IgD-negative memory B cell (primary cell): ENCODE data around the gene NOP14. TPM values are rescaled to one million over a fixed set of nuclear protein-coding genes. Genes with fewer than 3 reads are reported as not detected.

Experiments
- H3K27ac Mint-ChIP-seq, 3 donors: one replicate each; pipeline ENCODE4 v1.8.0; 2020 to 2022; ENCODE audit warnings: mild to moderate bottlenecking in 3 of 3, mixed read lengths in 3 of 3, moderate library complexity in 1 of 3
- H3K27me3 Mint-ChIP-seq: one replicate; pipeline ENCODE4 v1.8.0; 2021; ENCODE audit warnings: mixed read lengths
- H3K36me3 Mint-ChIP-seq: one replicate; pipeline ENCODE4 v1.8.0; 2020; ENCODE audit warnings: mild to moderate bottlenecking, mixed read lengths
- H3K4me1 Mint-ChIP-seq, 3 donors: one replicate each; pipeline ENCODE4 v1.8.0; 2020 to 2022; ENCODE audit warnings: mixed read lengths in 3 of 3, mild to moderate bottlenecking in 1 of 3
- H3K4me3 Mint-ChIP-seq, 4 donors: one replicate each; pipeline ENCODE4 v1.8.0; 2020 to 2022; ENCODE audit warnings: mild to moderate bottlenecking in 4 of 4, mixed read lengths in 4 of 4, moderate library complexity in 3 of 4
- H3K9me3 Mint-ChIP-seq, 3 donors: one replicate each; pipeline ENCODE4 v1.8.0; 2020 to 2021; ENCODE audit warnings: mixed read lengths in 3 of 3, mild to moderate bottlenecking in 1 of 3
- polyA plus RNA-seq: library from polyadenylated mRNA; unstranded; fragments of 300-500 nt; fragmentation: Illumina TruSeq; gene quantifications from one replicate; pipeline ENCODE4 v1.2.3, GENCODE V29; 2021

The NOP14 gene
- polyA plus RNA-seq, 1 donor from 2014 or later, result 18.9 TPM

- no peaks in the 10 kb centered on the region for H3K27me3 Mint-ChIP-seq
- peaks cover 38 to 41% (median 40%) of the 10 kb centered on the region in 3 donors for H3K4me1 Mint-ChIP-seq
- no peaks in the 10 kb centered on the region for H3K9me3 Mint-ChIP-seq
- peak overlapping the region; percentile 79 to 97 (median 89) for H3K4me3 Mint-ChIP-seq
- peak overlapping the region; percentile 92 to 98 (median 94) for H3K27ac Mint-ChIP-seq
- peaks cover 2% of the 10 kb centered on the region for H3K36me3 Mint-ChIP-seq
Measured at GRCh38 chr4:2934077-2934812, 29.0 kb downstream of the NOP14 start.

- H3K4me1 Mint-ChIP-seq, result peaks cover 32 to 45% (median 41%) of the 10 kb centered on the region in 3 donors
- H3K9me3 Mint-ChIP-seq, result no peaks in the 10 kb centered on the region
- H3K36me3 Mint-ChIP-seq, result peaks cover 6% of the 10 kb centered on the region
- peak overlapping the region; percentile 81 to 96 (median 92) for H3K4me3 Mint-ChIP-seq
- peak overlapping the region; percentile 92 to 98 (median 95) for H3K27ac Mint-ChIP-seq
- no peaks in the 10 kb centered on the region for H3K27me3 Mint-ChIP-seq
Measured at GRCh38 chr4:2933566-2934076, 29.6 kb downstream of the NOP14 start.

GRCh38 chr4:2932951-2933565, 30.1 kb downstream of the NOP14 start:
- Mint-ChIP-seq H3K27me3 (no peaks in the 10 kb centered on the region), H3K36me3 (peaks cover 6% of the 10 kb centered on the region), H3K27ac (peak overlapping the region; percentile 92 to 98 (median 95)), H3K9me3 (no peaks in the 10 kb centered on the region), H3K4me1 (peaks cover 33 to 45% (median 42%) of the 10 kb centered on the region in 3 donors), H3K4me3 (peak overlapping the region; percentile 81 to 96 (median 92))

DNA sequence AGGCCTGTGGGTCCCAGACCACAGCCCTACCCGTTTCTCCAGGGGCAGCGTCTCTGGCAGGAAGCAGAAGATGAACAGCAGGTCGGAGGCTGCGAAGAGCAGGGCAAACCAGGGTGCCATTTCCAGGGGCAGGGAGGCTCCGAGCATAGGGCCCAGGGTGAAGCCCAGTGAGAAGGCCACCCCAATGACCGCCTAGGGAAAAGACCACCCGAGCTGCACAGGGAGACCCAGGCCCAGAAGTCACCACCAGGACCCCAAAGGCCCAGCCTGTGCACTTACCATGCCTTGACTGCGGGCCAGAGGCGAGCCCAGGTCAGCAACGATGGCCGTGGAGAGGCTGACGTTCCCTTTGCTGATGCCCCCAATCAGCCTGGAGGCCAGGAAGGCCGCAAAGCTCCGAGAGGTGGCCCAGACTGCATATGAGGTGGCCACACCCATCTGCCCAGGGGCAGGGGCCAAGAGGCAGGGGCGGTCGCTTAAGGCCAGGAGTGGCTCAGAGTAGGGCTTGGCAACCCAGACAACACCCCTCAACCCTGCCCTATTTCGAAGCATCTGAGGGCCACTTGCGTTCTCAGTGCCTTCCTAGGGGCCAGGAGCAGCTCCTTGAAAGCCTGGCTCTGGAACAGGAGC, 30.8 kb downstream of the NOP14 start:
- Mint-ChIP-seq H3K27me3 (no peaks in the 10 kb centered on the region), H3K4me1 (peaks cover 37 to 42% (median 39%) of the 10 kb centered on the region in 3 donors), H3K36me3 (peaks cover 6% of the 10 kb centered on the region), H3K4me3 (peak overlapping the region; percentile 81 to 96 (median 92)), H3K9me3 (no peaks in the 10 kb centered on the region), H3K27ac (peak overlapping the region; percentile 92 to 98 (median 95))

- Mint-ChIP-seq H3K4me1 (peaks cover 29 to 36% (median 33%) of the 10 kb centered on the region in 3 donors), H3K9me3 (no peaks in the 10 kb centered on the region), H3K27me3 (no peaks in the 10 kb centered on the region), H3K27ac (peak overlapping the region; percentile 92 to 98 (median 95)), H3K4me3 (peak overlapping the region; percentile 81 to 90 (median 87)), H3K36me3 (peaks cover 6% of the 10 kb centered on the region)
Measured at GRCh38 chr4:2931512-2932301, 31.5 kb downstream of the NOP14 start.

GRCh38 chr4:2930758-2931511, 32.3 kb downstream of the NOP14 start:
- peak overlapping the region; percentile 31 to 98 (median 92) for H3K27ac Mint-ChIP-seq
- H3K4me1 Mint-ChIP-seq, result peaks cover 22 to 29% (median 28%) of the 10 kb centered on the region in 3 donors
- no peaks in the 10 kb centered on the region for H3K27me3 Mint-ChIP-seq
- H3K4me3 Mint-ChIP-seq, result peak overlapping the region in 2 of 4 donors; percentile 8 to 58
- H3K9me3 Mint-ChIP-seq, result no peaks in the 10 kb centered on the region
- peaks cover 6% of the 10 kb centered on the region for H3K36me3 Mint-ChIP-seq

DNA sequence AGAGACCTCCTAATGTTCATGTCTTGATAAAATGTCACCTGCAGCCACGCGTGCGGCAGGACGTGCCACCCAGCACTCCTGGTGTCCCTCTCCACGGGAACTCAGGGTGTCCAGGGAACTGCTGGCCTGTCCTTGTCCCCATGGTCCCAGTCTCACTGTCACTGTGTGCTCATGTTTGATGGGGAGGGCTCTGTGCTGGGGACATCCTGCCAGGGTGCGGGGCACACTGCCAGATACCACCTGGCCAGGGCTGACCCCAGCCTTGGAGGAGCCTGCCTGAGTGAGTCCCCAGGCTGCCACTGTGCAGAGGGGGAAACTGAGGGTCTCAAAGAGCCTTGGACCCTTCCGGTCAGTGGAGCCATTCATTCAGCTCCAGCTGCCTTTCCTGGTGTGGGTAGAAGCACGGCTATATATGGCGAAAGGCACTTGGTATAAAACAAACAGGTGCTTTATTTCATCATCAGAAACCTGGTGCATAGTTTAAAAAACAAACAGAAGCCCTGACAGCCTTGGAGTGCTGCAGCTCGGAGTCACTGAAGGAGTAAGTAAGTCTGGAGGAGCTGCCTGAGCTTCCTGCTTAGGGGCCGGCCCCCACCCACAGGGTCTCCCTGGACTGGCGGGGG, 33.0 kb downstream of the NOP14 start:
- Mint-ChIP-seq H3K27ac (peak overlapping the region; percentile 31 to 98 (median 84)), H3K36me3 (peaks cover 6% of the 10 kb centered on the region), H3K4me3 (peak overlapping the region in 2 of 4 donors; percentile 8 to 58), H3K9me3 (no peaks in the 10 kb centered on the region), H3K27me3 (no peaks in the 10 kb centered on the region), H3K4me1 (peaks cover 16 to 23% (median 22%) of the 10 kb centered on the region in 3 donors)

DNA sequence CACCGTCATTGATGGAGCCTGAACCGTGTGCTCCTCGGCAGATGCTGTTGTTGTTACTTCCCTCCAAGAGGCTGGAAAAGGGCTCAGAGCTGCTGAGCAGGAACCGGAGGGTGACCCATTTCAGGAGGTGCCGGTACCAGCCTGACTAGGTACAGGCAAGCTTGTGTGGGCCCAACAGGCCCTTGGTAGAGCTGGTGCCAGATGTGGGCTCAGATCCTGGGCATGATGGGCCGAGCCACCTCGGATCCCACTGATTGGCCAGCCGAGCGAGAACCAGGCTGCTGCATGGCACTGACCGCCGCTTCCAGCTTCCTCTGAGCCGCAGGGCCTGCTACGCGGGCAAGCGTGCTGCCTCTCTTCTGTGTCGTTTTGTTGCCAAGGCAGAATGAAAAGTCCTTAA, 33.7 kb downstream of the NOP14 start:
- peaks cover 16 to 23% (median 22%) of the 10 kb centered on the region in 3 donors for H3K4me1 Mint-ChIP-seq
- H3K9me3 Mint-ChIP-seq, result no peaks in the 10 kb centered on the region
- no peaks in the 10 kb centered on the region for H3K27me3 Mint-ChIP-seq
- peak overlapping the region in 2 of 3 donors; percentile 41 to 98 for H3K27ac Mint-ChIP-seq
- peak overlapping the region in 1 of 4 donors; percentile 8 for H3K4me3 Mint-ChIP-seq
- H3K36me3 Mint-ChIP-seq, result peaks cover 6% of the 10 kb centered on the region

GRCh38 chr4:2928242-2929176, 34.7 kb downstream of the NOP14 start:
- peaks cover 6% of the 10 kb centered on the region for H3K36me3 Mint-ChIP-seq
- H3K27ac Mint-ChIP-seq, result peak overlapping the region; percentile 41 to 98 (median 74)
- peaks cover 21 to 26% (median 26%) of the 10 kb centered on the region in 3 donors for H3K4me1 Mint-ChIP-seq
- H3K27me3 Mint-ChIP-seq, result no peaks in the 10 kb centered on the region
- H3K4me3 Mint-ChIP-seq, result peak overlapping the region in 1 of 4 donors; percentile 8
- no peaks in the 10 kb centered on the region for H3K9me3 Mint-ChIP-seq

GRCh38 chr4:2927696-2928075, 35.5 kb downstream of the NOP14 start:
- Mint-ChIP-seq H3K4me3 (no peak overlapping the region), H3K4me1 (peaks cover 21 to 28% (median 21%) of the 10 kb centered on the region in 3 donors), H3K36me3 (peaks cover 3% of the 10 kb centered on the region), H3K27ac (peak overlapping the region in 2 of 3 donors; percentile 12 to 98), H3K27me3 (no peaks in the 10 kb centered on the region), H3K9me3 (no peaks in the 10 kb centered on the region)

- Mint-ChIP-seq H3K4me1 (peaks cover 21 to 29% (median 25%) of the 10 kb centered on the region in 3 donors), H3K9me3 (no peaks in the 10 kb centered on the region), H3K27ac (peak overlapping the region in 2 of 3 donors; percentile 39 to 98), H3K4me3 (no peak overlapping the region), H3K36me3 (peaks cover 5% of the 10 kb centered on the region), H3K27me3 (no peaks in the 10 kb centered on the region)
Measured at GRCh38 chr4:2927016-2927695, 36.0 kb downstream of the NOP14 start.
